ENCODE results near the gene PIAS2.
"Not testable (repeated sequence)": the region's sequence is repeated elsewhere in the genome, so short reads cannot be mapped to it uniquely, and the experiment has no call there.

Gene PIAS2, protein sequence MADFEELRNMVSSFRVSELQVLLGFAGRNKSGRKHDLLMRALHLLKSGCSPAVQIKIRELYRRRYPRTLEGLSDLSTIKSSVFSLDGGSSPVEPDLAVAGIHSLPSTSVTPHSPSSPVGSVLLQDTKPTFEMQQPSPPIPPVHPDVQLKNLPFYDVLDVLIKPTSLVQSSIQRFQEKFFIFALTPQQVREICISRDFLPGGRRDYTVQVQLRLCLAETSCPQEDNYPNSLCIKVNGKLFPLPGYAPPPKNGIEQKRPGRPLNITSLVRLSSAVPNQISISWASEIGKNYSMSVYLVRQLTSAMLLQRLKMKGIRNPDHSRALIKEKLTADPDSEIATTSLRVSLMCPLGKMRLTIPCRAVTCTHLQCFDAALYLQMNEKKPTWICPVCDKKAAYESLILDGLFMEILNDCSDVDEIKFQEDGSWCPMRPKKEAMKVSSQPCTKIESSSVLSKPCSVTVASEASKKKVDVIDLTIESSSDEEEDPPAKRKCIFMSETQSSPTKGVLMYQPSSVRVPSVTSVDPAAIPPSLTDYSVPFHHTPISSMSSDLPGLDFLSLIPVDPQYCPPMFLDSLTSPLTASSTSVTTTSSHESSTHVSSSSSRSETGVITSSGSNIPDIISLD

DNA sequence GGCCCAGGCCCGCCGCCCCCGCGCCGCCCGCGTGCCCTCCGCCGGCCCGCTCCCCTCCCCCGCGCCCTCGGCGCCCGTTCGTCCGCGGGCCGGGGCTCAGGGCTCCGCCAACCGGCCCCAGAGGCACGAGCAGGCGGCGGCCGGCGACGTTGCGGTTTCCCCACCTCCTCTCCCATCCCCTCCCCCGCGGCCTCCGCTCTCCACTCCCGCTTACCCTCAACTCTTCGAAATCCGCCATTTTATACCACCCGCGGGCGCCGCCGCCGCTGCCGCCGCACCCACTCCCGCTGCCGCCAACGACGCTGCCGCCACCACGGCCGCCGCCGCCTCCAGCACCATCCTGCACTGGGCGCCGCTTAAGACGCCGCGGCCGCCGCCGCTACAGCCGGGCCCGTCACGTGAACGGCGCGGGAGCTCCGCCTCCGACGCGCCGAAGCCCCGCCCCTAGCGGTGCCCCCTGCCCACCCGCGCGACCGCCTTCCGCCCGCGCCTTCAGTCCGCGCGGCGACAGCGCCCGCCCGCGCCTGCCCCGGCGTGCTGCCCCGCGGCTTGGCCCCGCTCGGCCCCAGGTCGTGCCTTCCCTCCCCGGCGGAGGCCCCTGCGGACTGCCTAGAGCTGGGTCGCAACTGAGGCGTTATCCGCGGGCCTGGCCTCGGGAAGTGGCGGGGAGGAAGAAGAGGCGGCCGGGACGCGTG, at the start of gene PIAS2, which contains the start of gene KATNAL2:
TSS of gene PIAS2 (minus strand) at position 400 of the 695 bp plus-strand sequence. CDS start at position 238, 162 bp downstream.
TSS of gene KATNAL2 (plus strand) at position 495 of the 695 bp plus-strand sequence. CDS start 29,271 bp downstream, outside the sequence.
- DNase-seq (ENCODE audit: low read depth) = peak; percentile 49

DNA sequence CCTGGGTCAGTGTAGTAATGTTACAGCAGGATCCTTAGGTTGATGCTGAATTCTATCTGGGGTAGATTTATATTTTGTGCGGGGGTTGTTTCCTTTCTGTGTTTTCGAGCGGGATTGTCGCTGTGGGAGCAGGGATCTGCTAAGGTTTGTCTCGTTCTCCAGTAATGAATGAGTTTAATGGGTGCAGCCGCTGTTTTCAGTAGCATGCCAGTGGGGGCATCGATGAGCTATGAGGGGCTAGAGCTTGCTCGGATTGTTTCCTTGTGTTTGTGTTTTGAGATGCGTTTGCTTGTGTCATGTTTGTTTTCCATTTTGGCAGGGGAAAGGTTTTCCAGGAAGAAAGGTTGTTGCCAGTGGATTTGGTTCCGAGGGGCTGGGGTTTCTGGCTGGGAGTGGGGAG, 49.0 kb upstream of the PIAS2 start:
- not testable (repeated sequence) for DNase-seq (ENCODE audit: low read depth)

DNA sequence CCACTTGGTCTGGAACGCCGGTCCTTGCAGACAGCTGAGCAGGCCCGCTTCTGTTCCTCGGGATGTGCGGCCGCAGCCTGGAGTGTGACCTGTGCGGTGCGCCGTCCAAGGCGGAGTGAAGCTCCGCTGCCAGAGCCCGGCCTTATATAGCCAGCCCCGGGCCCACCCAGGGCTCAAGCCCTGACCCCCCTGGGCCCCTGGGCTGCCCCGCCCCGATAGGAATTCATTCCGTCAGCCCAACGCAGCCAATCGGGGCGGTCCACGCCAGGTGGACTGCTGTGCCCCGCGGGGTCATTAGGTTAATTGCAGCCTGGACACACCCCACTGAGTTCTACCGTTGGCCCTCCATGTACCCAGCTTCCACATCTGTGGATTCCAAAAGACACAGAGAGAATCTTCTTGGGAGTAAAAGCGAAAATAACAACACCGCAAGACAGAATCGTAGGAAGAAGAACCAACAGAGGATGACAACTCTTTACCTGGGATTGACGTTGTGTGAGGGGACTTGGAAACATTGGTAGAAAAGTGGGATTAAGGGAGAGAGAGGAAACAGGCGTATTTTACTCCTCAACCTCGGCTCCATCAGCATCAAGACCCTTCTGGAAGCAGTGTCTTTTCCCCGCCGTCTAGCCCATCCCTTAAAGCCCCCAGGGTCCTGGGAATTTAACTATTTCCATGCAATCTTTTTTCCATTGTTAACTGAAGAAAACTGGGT, 47.4 kb upstream of the PIAS2 start:
- DNase-seq (ENCODE audit: low read depth) = not testable (repeated sequence)

DNA sequence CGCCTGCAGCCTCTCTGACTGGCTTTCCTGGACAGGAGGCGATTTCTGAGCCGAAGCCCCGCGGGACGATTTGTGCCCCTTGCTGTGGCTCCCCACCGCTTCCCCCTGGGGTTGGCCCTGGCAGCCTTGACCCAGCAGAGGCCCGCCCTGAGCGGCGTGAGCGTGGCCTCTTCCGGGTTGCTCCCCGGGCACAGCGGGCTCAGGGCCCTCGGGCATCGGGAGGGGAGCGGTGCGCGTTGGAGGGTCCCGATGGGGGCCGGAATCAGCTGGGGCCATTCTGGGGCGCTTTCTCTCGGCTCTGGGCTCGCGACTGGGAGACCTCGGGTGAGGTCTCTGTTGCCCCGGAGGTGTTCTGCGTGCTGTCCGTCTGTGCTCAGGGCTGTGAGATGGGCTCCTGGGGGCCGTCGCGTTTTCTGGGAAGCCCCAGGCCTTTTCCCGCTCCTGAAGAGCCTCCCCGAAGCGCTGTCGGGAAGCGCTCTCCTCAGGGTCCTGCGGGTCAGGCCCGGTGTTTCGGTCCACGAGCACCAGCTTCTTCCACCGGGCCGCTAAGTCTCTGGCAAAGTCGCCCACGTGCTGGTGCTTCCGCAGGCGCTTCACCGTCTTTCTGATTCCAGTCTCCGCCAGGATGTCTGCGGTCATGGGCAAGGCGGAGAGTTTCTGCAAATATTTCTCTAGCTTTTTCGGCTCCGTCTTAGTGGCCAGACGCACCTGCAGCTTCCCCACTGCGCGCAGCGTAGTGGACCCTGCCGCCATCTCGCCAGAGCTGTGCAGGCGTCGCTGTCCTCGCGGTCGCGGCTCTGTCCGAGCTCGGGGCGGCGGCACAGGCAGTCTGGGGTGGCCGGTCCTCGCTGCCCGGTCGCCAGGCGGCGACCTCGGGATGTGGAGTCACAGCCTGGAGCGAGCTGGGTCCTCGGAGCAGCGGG, 46.6 kb upstream of the PIAS2 start:
- not testable (repeated sequence) for DNase-seq (ENCODE audit: low read depth)

DNA sequence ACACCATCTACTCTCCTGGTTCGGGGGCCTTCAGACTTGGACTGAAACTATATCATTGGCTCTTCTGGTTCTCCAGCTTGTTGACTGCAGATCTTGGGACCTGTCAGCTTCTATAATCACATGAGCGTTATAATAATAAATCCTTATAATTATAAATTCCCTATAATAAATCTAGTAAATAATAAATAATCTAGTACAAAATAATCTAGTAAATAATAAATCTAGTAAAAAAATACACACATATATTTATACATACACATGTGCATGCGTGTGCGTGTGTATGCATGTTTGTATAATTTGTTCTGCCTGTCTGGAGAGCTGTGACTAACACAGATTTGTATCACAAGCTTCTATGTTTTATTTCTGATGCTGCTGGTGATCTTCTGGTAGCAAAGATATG, 40.9 kb upstream of the PIAS2 start:
- no peak for DNase-seq (ENCODE audit: low read depth)

DNA sequence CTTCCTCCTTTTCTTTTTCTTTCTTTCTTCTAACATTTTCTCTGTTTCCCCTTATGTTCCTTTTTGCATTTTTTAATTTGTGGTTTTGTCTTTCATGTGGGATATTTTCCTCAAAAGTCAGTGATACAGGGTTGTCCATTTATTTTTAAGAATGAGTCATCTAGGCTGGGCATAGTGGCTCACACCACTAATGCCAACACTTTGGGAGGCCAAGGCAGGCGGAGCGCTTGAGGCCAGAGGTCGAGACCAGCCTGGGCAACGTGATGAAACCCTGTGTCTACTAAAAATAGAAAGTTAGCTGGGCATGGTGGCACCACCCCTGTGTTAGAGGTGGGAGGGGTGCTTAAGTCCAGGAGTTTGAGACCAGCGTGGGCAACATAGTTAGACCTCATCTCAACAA, 35.9 kb upstream of the PIAS2 start:
- no peak for DNase-seq (ENCODE audit: low read depth)

DNA sequence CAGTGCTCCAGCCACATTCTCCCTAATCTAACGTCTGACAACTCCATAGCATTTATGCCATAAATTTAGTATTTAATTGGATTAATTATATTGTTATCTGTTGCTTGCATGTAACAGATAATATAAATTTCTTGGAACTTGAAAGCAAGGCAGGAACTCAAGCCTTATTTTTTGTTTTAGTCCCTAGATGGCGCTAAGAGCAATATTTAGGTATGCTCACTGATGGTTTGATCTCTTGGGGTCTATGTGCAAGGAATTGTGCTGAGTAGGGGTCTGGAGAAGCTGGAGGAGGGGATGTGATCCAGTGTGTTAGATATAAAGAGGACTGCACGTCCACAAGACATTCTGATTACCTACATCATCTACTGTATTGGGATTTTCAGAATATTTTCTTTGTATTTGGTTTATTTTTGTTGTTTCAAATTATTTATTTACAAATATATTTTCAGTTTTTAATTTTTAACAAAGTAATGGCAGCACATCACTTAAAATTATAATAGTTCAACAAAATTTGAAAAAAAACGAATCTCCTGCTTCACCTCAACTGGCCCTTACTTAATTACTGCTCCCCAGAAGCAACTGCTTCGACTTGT, 32.9 kb upstream of the PIAS2 start:
- DNase-seq (ENCODE audit: low read depth) = no peak

DNA sequence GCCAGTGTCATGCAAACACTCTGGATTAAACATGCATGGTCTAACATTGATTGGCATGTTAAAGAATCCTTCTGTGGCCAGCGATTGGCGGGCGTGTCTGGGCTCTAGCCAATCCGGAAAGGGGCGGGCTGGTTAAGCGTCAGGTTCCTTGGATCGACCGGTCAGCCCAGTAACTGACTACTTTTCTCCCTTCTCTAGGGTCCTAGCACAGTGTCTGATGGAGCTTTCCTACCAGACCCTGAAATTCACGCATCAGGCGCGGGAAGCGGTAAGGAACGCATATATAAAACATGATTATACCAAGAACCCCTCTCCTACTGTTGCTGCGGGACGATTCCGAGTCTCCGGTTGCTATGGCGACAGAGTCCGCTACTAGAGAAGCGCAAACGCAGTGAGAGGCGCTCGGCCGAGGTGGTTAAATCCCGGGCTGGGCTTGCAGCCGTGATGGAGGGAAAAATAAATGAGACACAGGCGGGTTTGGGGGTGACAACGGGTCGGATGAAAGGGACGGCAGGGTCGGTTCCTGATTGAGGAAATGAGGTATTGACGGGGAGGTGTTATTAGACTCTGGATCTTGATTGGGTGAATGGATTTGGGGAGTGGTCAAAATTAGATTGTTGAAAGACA, 29.5 kb upstream of the PIAS2 start:
- no peak for DNase-seq (ENCODE audit: low read depth)

DNA sequence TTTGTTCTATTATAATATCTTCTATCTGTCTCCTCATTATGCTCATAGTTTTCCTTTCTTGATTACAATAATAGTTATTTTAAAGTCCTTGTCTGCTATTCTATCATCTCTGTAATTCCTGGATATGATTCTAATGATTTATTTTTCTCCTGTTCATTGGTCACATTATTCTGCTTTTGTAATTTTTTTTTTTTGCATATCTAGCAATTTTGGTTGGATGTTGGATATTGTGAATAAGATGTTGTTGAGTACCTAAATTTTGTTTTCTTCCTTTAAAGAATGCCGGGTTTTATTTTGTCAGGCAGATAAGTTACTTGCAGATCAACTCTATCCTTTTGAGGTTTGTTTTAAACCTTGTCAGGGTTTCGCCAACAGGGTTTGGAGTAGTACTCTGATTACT, 25.3 kb upstream of the PIAS2 start:
- DNase-seq (ENCODE audit: low read depth) = no peak

DNA sequence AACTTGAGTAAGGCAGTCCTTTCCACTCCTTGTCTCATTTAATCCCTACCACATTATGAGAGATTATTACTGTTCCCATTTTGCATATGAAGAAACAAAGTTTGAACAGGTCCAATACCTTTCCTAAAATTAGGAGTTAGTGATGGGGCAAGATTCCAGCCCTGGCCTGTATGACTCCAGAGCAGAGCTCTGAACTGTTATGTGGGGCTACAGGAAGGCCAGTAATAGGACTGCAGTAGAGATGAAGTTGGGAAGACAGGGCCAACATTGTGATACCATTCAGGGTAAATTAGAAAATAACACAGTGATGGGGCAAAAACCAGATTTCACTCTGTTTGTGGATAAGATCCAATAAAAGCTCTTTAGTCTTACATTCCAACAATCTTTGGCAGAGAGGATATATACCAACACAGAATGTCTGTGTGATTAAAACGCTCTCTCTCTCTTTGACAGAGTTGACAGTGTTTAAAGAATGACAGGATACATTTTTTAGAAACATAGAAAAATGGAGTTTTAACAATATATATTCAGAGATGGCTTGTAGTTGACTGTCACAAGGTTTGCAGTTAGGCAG, 22.8 kb upstream of the PIAS2 start:
- DNase-seq (ENCODE audit: low read depth) = no peak

DNA sequence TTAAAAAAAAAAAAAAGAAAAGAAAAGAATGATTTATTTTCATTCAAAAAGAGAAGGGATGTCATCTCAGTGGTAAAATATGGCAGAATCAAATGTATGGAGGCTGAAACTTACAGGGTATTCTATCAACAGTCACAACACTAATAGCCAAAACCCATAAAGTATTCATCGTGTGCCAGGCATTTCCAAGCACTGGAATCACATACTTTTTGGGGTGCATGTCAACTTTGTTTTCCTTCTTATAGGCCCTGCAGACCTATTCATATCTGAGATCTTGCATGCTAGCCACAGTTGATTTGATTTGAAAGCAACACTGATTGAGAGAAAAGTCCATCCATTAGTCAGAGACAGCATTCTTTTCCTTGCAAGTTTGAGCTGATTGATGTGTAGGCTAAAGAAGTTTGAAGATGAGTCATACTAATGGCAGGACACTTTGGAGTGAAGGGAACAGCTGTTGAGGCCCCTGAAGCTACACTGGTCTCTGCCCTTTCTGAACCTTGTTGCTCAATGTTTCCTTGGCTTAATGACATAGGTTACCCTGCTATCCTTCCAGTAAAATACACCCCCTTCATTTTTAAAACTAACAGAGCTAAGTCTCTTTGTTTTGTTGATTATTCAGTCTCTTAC, 22.1 kb upstream of the PIAS2 start:
- no peak for DNase-seq (ENCODE audit: low read depth)

DNA sequence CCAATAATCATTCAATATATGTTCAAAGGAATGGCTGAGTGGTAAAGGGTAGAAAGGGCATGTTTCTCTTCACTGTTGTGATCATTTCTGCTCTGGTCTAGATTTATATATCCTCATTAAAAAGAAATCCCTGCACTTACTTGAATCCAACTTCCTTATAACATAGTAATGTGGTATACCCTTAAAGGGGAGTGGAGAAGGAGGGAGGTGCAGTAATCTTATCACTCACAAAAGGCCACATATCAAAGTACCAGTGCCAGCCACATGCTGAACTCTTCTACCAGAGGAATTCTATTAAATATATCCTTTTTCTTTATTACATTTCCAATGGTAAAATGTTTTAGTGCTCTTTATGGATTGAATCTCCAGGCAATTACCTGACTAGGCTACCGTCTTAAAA, 3.3 kb upstream of the PIAS2 start:
- no peak for DNase-seq (ENCODE audit: low read depth)

DNA sequence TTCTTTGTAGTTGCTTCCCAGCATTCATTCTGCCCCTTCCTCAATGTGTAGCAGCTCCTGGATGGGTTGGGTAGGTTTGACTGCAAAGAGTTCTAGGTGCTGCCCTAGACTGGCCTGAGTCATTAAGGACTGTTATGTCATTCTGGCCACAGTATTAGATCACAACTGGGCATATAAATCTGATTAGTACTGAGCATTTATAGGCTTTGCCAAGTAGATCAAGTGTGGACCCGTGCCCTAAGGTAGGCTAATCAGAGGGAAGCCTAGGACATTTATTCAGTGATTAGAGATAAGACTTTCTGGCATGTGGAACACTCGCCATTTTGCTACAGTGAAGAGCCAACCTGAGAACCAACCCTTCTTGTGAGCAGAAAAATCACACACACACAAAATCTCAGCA, 2.8 kb upstream of the PIAS2 start:
- no peak for DNase-seq (ENCODE audit: low read depth)

DNA sequence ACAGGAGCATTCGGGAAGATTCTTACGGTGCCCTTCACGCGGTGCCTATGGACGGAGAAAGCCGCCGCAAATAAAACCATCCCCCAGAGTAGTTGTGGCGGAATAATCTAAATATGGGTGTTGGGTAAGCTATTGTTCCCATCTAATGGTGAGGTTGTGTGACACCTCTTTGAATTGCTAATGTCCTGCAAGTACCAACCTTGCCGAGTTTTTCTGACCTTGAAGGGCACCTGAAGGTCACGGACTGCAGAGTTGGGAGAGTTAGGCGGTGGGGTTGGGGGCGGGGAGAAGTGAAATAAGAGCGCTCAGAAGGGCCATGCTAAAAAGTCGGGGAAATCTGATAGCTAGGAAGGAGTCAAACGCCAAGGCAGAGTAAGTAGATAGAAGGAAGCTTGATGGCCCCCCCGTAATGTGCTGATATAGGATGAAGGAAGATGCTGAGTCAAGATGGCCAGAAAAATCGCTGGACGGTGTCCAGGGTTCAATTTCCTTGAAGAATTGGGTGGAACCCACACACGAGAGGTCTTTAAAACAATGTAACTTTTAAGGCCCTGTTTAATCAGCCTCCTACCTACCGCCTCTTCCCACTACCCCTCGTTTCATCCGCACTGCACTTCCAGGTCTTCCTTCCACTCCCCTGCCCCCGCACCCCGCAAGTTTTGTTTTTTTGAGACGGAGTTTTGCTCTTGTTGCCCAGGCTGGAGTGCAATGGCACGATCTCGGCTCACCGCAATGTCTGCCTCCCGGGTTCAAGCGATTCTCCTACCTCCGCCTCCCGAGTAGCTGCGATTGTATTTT, 695 bp upstream of the PIAS2 start:
- no peak for DNase-seq (ENCODE audit: low read depth)

DNA sequence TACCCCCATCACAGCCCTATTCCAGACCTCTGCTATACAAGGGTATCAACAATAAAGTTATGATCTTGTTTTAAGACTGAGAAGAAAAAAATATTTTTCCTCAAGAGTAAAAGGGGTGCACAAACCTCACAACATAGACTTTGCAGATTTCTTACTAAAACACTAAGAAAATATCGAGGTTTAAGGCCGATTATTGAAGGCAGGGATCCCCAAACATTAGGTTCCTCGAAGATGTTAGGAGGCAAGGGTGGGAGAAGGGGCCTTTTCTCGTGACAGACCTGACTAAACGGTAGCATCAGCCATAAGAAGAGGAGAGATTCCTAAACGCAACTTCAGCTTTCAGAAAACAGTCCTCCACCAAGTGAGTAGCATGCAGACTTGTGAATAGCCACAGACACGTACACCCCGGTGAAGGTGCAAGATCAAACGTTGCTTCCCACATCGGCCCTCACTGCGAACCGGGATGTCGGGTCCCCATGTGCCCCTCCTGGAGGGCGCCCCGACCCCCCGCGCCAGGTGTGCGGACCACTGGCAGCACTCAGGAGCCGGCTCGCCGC, 678 bp downstream of the PIAS2 start:
- peak; percentile 17 for DNase-seq (ENCODE audit: low read depth)

DNA sequence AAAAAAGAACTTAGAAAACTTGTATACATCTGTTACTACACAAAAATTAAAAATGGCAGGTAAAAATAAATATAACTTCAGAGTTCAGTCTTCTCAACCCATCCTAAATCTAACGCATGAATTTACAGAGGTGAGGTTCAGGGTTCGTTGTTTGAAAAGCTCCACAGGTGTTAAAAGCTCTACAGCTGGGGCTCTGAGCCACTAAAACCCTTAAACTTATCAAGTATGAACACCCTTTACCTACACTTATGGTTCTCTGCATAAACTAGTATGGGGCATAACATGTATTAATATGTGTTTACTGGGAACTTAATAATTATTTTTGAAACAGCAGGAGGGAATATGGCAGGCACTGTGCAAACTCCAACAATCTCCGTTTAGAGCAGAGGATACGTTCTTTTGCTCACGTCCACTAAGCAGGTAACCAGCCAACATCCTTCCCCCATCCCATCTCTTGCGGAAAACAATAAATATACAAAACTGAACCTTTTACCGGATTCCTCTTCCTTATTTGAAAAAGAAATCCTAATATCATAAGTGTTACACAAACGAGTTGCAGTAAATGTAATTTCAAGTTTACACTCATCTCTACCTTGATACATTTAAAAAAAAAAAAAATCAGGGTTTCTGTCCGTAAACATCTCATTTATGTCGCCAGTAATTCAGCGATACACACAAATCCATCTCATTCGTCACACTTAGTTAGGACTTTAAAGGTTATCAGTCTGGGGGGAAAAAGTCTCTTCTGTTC, 1.3 kb downstream of the PIAS2 start:
- DNase-seq (ENCODE audit: low read depth) = no peak

DNA sequence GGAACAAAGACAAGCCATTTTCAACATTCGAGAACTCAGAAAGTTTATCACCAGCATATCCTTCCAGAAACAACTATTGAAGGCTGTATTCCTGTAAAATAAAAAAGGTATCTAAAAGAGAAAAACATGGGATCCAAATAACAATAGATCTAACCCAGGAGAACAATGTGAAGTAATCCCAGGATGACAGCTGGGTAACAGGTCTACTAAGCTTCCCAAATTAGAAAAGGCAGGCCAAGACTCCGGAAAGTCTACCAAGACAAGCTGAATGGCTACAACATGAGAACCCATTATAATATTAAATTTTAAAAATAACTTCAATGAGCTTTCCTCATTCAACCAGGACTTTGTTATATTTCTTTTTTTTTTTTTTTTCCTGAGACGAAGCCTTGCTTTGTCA, 6.5 kb downstream of the PIAS2 start:
- no peak for DNase-seq (ENCODE audit: low read depth)

DNA sequence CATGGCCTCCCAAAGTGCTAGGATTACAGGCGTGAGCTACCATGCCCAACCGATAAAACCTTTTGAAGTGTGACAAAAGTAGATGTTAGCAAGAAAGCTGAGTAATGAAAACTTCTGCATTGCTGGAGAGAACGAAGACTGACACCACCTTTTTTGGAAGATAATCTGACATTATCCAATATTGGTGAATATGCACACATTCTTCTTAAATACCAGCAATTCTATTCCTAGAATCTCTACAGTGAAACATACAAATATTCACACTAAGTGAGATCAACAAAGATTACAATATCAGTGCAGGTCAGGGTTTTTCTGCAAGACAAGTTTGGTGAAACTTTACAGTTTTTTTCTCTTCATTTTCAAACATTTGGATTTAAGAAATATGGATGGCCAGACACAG, 7.8 kb downstream of the PIAS2 start:
- no peak for DNase-seq (ENCODE audit: low read depth)

All from stimulated activated CD8-positive, alpha-beta memory T cell treated with anti-CD3 and anti-CD28 coated beads, Interleukin-12 subunit alpha, Interleukin-12 subunit beta, amount 100 ng/mL, for 1 hour (primary cell).